K562 (cell line): ENCODE measurements around the gene TXNIP. TPM values are rescaled to one million over a fixed set of nuclear protein-coding genes. Genes with fewer than 3 reads are reported as not detected.

ENCODE experiments used
- CBFA2T3 ChIP-seq: fragments of 450-650 bp; IDR thresholded peaks from 2 replicates; pipeline ENCODE4 v1.6.1; 2017
- CHD1 ChIP-seq: fragments of 200-600 bp; sonication (generic); IDR thresholded peaks from one replicate; pipeline ENCODE4 v1.6.1; 2012; ENCODE audit warnings: mild to moderate bottlenecking, moderate library complexity, low read length, inconsistent platforms
- DLX4 ChIP-seq: fragments of 250-450 bp; sonication (Bioruptor Pico); IDR thresholded peaks from 2 replicates; pipeline ENCODE4 v1.6.1; 2021; ENCODE audit warnings: mild to moderate bottlenecking
- KLF6 ChIP-seq: fragments of 250-450 bp; sonication (Bioruptor Pico); IDR thresholded peaks from 2 replicates; pipeline ENCODE4 v1.4.0; 2020; ENCODE audit warnings: mild to moderate bottlenecking, moderate library complexity, borderline replicate concordance
- MTF1 ChIP-seq: fragments of 250-450 bp; sonication (Bioruptor Pico); IDR thresholded peaks from 2 replicates; pipeline ENCODE4 v1.9.0; 2021; ENCODE audit warnings: moderate library complexity, mild to moderate bottlenecking, inconsistent platforms, borderline replicate concordance
- NCOA4 ChIP-seq: fragments of 450-650 bp; IDR thresholded peaks from 2 replicates; pipeline ENCODE4 v1.6.1; 2018; ENCODE audit warnings: mild to moderate bottlenecking; ENCODE audit not compliant: partially characterized antibody
- NR2F6 ChIP-seq: fragments of 450-650 bp; formaldehyde crosslinking; IDR thresholded peaks from 2 replicates; pipeline ENCODE4 v1.4.0; 2020; ENCODE audit warnings: mild to moderate bottlenecking
- REST ChIP-seq, 2 experiments: fragments of 450-650 bp; formaldehyde crosslinking in 1 of 2; IDR thresholded peaks; 2 replicates each; pipeline versions ENCODE4 v1.4.0 to v1.6.1; 2014 to 2020; ENCODE audit warnings: mild to moderate bottlenecking in 2 of 2, borderline replicate concordance in 1 of 2, low read depth in 1 of 2
- TAF15 ChIP-seq: fragments of 200-400 bp; formaldehyde crosslinking; IDR thresholded peaks from 2 replicates; pipeline ENCODE4 v1.6.1; 2017; ENCODE audit warnings: mild to moderate bottlenecking, low read depth, low read length, moderate library complexity
- TAL1 ChIP-seq: fragments of 450-650 bp; IDR thresholded peaks from 2 replicates; pipeline ENCODE4 v1.6.1; 2016; ENCODE audit warnings: mild to moderate bottlenecking
- TEAD4 ChIP-seq, 2 experiments: sonication (generic) in 1 of 2; formaldehyde crosslinking in 1 of 2; IDR thresholded peaks; 2 replicates each; pipeline versions ENCODE4 v1.6.1 to v1.8.0; 2012 to 2022; ENCODE audit warnings: borderline replicate concordance in 1 of 2, inconsistent platforms in 1 of 2, low read length in 1 of 2, mild to moderate bottlenecking in 1 of 2, missing genetic modification reagents in 1 of 2
- ZBTB43 ChIP-seq: sonication (generic); formaldehyde crosslinking; IDR thresholded peaks from 2 replicates; pipeline ENCODE4 v1.8.0; 2023; ENCODE audit warnings: mild to moderate bottlenecking, missing genetic modification reagents
- ZBTB49 ChIP-seq: sonication (generic); formaldehyde crosslinking; IDR thresholded peaks from 2 replicates; pipeline ENCODE4 v1.8.0; 2022; ENCODE audit warnings: missing genetic modification reagents, mild to moderate bottlenecking, borderline replicate concordance
- ZNF124 ChIP-seq: sonication (generic); formaldehyde crosslinking; IDR thresholded peaks from 2 replicates; pipeline ENCODE4 v1.8.1; 2022; ENCODE audit warnings: missing genetic modification reagents
- ZNF143 ChIP-seq: sonication (generic); formaldehyde crosslinking; IDR thresholded peaks from 2 replicates; pipeline ENCODE4 v1.9.0; 2022; ENCODE audit warnings: mild to moderate bottlenecking, missing genetic modification reagents
- ZNF41 ChIP-seq: fragments of 250-450 bp; sonication (Bioruptor Pico); conservative IDR thresholded peaks from 2 replicates; pipeline ENCODE4 v1.4.0; 2020; ENCODE audit warnings: mild to moderate bottlenecking
- ZNF551 ChIP-seq: fragments of 250-450 bp; sonication (Bioruptor Pico); IDR thresholded peaks from 2 replicates; pipeline ENCODE4 v1.5.0; 2021; ENCODE audit warnings: mild to moderate bottlenecking, moderate library complexity
- polyA plus RNA-seq, 8 experiments: library from polyadenylated mRNA; depleted of rRNA in 4 of 8; stranded (reverse) in 5 of 8; unstranded in 3 of 8; fragments of >200 nt; fragmentation: Nextera tagmentation in 2 of 8; fragmentation: Illumina TruSeq in 1 of 8; extraction: Ambion mirVana in 2 of 8; extraction: Trizol in 1 of 8; gene quantifications; 2 replicates each; pipeline versions ENCODE4 v1.2.1 to v1.2.3, GENCODE V29; 2011 to 2014; ENCODE audit warnings: inconsistent platforms in 1 of 8, missing spikeins in 1 of 8
- total RNA-seq, 7 experiments: library from RNA; depleted of rRNA in 6 of 7; stranded (reverse); fragments of >200 nt in 6 of 7; fragmentation: Illumina TruSeq in 2 of 7; extraction: Trizol in 2 of 7; gene quantifications; 2 replicates each; pipeline versions ENCODE4 v1.2.1 to v1.2.3, GENCODE V29; 2011 to 2021; ENCODE audit warnings: low replicate concordance in 1 of 7

Gene TXNIP
- total and polyA plus RNA-seq, 9 of the 15 experiments (the other 6 are each of a cell fraction or from before 2014, with no cell fraction given) = 120 to 499 (median 257) TPM

GRCh38 chr1:145992502-145992936 lies 3.9 kb downstream of the TXNIP start (continued):
- TF ChIP-seq REST (IDR thresholded peaks at IDR 0.05; ENCODE audit: borderline replicate concordance) (no peak), REST (CRISPR knock-in tag; IDR thresholded peaks at IDR 0.05; ENCODE audit: low read depth) (no peak), NR2F6 (CRISPR knock-in tag) (no peak), ZNF41 (no peak), DLX4 (CRISPR knock-in tag) (no peak), TAF15 (no peak), ZBTB43 (CRISPR knock-in tag) (0 out of 2 replicates have a peak, but pooled peaks have one; percentile 28), ZBTB49 (no peak), KLF6 (CRISPR knock-in tag) (no peak), ZNF143 (CRISPR knock-in tag) (no peak), ZNF551 (CRISPR knock-in tag) (no peak), ZNF124 (CRISPR knock-in tag) (no peak), MTF1 (no peak), TEAD4 (IDR thresholded peaks at IDR 0.05; ENCODE audit: low read length) (no peak), TEAD4 (CRISPR knock-in tag; IDR thresholded peaks at IDR 0.05; ENCODE audit: borderline replicate concordance) (no peak), CHD1 (peak; percentile 97), NCOA4 (no peak), TAL1 (no peak), CBFA2T3 (no peak)
